Measurements from ENCODE around the gene RNASEH2B. TPM values are rescaled to one million over a fixed set of nuclear protein-coding genes. Genes with fewer than 3 reads are reported as not detected.

The RNASEH2B gene
- total and polyA plus RNA-seq, 2 experiments from 2014 or later = 22.3 to 30.9 TPM

DNA sequence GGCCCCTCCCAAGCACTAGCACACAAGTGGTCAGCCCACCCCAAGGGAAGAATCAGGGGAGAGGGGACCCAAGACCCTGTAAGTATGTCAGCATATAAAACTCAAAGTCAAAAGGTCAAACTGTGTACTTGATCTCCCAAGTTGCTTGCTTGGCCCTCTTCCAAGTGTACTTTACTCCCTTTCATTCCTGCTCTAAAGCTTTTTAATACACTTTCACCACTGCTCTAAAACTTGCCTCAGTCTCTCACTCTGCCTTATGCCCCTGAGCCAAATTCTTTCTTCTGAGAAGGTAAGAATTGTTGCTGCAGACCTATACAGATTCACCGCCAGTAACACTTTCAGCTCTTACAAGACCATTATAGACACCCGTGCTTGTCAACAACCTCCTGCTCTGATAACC is 15.1 kb upstream of the RNASEH2B start:
- TF ChIP-seq EZH2 (IDR thresholded peaks at IDR 0.05; ENCODE audit: borderline replicate concordance) (no peak), EZH2phosphoT487 (IDR thresholded peaks at IDR 0.05; ENCODE audit: low read depth, severe bottlenecking, unreplicated experiment) (no peak)
- TF ChIP-seq, protein P1, sequence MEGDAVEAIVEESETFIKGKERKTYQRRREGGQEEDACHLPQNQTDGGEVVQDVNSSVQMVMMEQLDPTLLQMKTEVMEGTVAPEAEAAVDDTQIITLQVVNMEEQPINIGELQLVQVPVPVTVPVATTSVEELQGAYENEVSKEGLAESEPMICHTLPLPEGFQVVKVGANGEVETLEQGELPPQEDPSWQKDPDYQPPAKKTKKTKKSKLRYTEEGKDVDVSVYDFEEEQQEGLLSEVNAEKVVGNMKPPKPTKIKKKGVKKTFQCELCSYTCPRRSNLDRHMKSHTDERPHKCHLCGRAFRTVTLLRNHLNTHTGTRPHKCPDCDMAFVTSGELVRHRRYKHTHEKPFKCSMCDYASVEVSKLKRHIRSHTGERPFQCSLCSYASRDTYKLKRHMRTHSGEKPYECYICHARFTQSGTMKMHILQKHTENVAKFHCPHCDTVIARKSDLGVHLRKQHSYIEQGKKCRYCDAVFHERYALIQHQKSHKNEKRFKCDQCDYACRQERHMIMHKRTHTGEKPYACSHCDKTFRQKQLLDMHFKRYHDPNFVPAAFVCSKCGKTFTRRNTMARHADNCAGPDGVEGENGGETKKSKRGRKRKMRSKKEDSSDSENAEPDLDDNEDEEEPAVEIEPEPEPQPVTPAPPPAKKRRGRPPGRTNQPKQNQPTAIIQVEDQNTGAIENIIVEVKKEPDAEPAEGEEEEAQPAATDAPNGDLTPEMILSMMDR (IDR thresholded peaks at IDR 0.05; ENCODE audit: poor library complexity) = no peak
- Histone ChIP-seq H4K20me1 (ENCODE audit: insufficient read depth, poor library complexity, severe bottlenecking) (no peaks in the 10 kb centered on the region), H3K36me3 (replicated peaks; ENCODE audit: insufficient read depth, low read depth) (no peaks in the 10 kb centered on the region), H3K79me2 (no peaks in the 10 kb centered on the region), H3K27ac (no peak overlapping the region), H3K4me1 (ENCODE audit: insufficient read depth) (peaks cover 7% of the 10 kb centered on the region), H3K4me3 (no peak overlapping the region), H3K27me3 (no peaks in the 10 kb centered on the region), H3K9me3 (ENCODE audit: low read depth) (no peaks in the 10 kb centered on the region), H3K4me2 (no peak overlapping the region), H2AFZ (no peak overlapping the region), H3K9me2 (replicated peaks; ENCODE audit: insufficient read depth) (no peaks in the 10 kb centered on the region)
- DNase-seq (ENCODE audit: low spot score) = no peak
- 87% methylated on average over 2 of the region's 2 CpGs for WGBS (ENCODE audit: low lambda C conversion rate, missing lambda C conversion rate)

DNA sequence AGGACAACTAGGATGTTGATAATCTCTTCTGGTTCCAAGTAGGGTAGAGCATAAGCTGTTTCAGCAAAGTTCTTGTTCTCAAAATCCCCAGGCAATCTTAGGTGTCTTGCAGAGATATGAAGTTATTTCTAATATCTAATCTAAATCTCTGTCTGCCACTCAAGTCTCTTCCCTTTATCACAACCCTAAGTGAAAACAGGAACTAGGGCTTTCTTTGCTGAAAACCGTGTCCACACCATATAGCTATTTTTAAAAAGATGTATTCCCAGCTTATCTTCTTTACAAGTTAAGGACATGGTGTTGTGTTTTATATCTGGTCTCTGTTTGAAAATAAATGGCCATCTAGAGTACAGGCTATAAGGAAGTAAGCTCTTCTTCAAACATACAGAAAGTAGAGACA is 11.3 kb upstream of the RNASEH2B start:
- TF ChIP-seq EZH2phosphoT487 (IDR thresholded peaks at IDR 0.05; ENCODE audit: low read depth, severe bottlenecking, unreplicated experiment) (no peak), EZH2 (IDR thresholded peaks at IDR 0.05; ENCODE audit: borderline replicate concordance) (no peak)
- TF ChIP-seq, protein P1 (IDR thresholded peaks at IDR 0.05; ENCODE audit: poor library complexity) = no peak
- Histone ChIP-seq H4K20me1 (ENCODE audit: insufficient read depth, poor library complexity, severe bottlenecking) (no peaks in the 10 kb centered on the region), H3K27ac (no peak overlapping the region), H3K79me2 (no peaks in the 10 kb centered on the region), H3K4me1 (ENCODE audit: insufficient read depth) (peaks cover 7% of the 10 kb centered on the region), H3K27me3 (no peaks in the 10 kb centered on the region), H3K4me2 (no peak overlapping the region), H3K36me3 (replicated peaks; ENCODE audit: insufficient read depth, low read depth) (no peaks in the 10 kb centered on the region), H3K9me2 (replicated peaks; ENCODE audit: insufficient read depth) (no peaks in the 10 kb centered on the region), H2AFZ (no peak overlapping the region), H3K9me3 (ENCODE audit: low read depth) (no peaks in the 10 kb centered on the region), H3K4me3 (no peak overlapping the region)
- DNase-seq (ENCODE audit: low spot score) = no peak
- WGBS (ENCODE audit: low lambda C conversion rate, missing lambda C conversion rate) = 15% methylated on average over 1 of the region's 1 CpG

DNA sequence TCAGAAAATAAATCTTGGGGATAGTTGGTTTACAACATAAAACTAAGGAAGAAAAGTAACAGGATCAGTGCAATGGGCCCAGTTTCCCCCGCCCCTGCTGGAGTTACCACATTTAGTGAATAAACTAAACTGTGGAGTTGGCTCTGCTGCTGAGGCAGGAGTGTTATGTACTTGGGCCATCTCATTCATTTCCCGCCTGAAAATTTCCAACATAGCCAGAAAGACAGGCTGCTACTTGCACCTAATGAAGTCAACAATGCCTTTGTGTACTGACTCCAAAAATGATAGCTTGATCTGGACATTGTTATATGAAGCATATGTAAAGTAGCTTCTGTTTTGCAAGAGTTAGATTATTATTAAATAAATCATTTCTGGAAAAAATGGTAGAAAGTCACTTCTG is 7.9 kb upstream of the RNASEH2B start:
- Histone ChIP-seq H3K27me3 (no peaks in the 10 kb centered on the region), H3K9me2 (replicated peaks; ENCODE audit: insufficient read depth) (no peaks in the 10 kb centered on the region), H4K20me1 (ENCODE audit: insufficient read depth, poor library complexity, severe bottlenecking) (no peaks in the 10 kb centered on the region), H3K4me3 (no peak overlapping the region), H3K79me2 (no peaks in the 10 kb centered on the region), H2AFZ (no peak overlapping the region), H3K4me1 (ENCODE audit: insufficient read depth) (no peaks in the 10 kb centered on the region), H3K9me3 (ENCODE audit: low read depth) (no peaks in the 10 kb centered on the region), H3K4me2 (no peak overlapping the region), H3K36me3 (replicated peaks; ENCODE audit: insufficient read depth, low read depth) (no peaks in the 10 kb centered on the region), H3K27ac (no peak overlapping the region)
- WGBS (ENCODE audit: low lambda C conversion rate, missing lambda C conversion rate) = 90% methylated on average over 2 of the region's 2 CpGs
- no peak for TF ChIP-seq EZH2 (IDR thresholded peaks at IDR 0.05; ENCODE audit: borderline replicate concordance)
- TF ChIP-seq EZH2phosphoT487 (IDR thresholded peaks at IDR 0.05; ENCODE audit: low read depth, severe bottlenecking, unreplicated experiment) = no peak
- TF ChIP-seq, protein P1 (IDR thresholded peaks at IDR 0.05; ENCODE audit: poor library complexity) = no peak
- no peak for DNase-seq (ENCODE audit: low spot score)

DNA sequence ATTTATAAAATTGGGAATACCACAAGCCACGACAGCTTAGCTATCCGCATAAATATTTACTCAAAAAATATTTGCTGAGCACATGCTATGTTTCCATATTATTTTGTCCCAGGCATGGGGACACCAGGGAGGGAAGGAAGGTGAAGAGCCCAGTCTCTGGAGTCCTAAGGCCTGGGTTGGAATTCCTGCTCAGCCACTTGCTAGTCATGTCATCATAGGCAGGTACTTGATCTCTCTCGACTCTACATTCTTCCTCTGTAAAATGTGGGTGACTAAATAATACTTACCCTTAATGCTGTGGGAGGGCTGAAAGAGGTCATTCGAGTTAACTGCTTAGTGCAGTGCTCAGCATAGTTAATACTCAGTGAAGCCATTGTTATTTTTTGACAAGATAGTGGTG is 4.3 kb upstream of the RNASEH2B start:
- Histone ChIP-seq H4K20me1 (ENCODE audit: insufficient read depth, poor library complexity, severe bottlenecking) (no peaks in the 10 kb centered on the region), H3K4me1 (ENCODE audit: insufficient read depth) (no peaks in the 10 kb centered on the region), H3K27ac (no peak overlapping the region), H3K4me2 (no peak overlapping the region), H2AFZ (no peak overlapping the region), H3K4me3 (no peak overlapping the region), H3K9me3 (ENCODE audit: low read depth) (no peaks in the 10 kb centered on the region), H3K9me2 (replicated peaks; ENCODE audit: insufficient read depth) (no peaks in the 10 kb centered on the region), H3K27me3 (no peaks in the 10 kb centered on the region), H3K79me2 (no peaks in the 10 kb centered on the region), H3K36me3 (replicated peaks; ENCODE audit: insufficient read depth, low read depth) (no peaks in the 10 kb centered on the region)
- TF ChIP-seq, protein P1 (IDR thresholded peaks at IDR 0.05; ENCODE audit: poor library complexity) = no peak
- TF ChIP-seq EZH2 (IDR thresholded peaks at IDR 0.05; ENCODE audit: borderline replicate concordance) (no peak), EZH2phosphoT487 (IDR thresholded peaks at IDR 0.05; ENCODE audit: low read depth, severe bottlenecking, unreplicated experiment) (no peak)
- DNase-seq (ENCODE audit: low spot score) = no peak
- WGBS (ENCODE audit: low lambda C conversion rate, missing lambda C conversion rate) = 85% methylated on average over 4 of the region's 4 CpGs
